ENCODE results near the gene PRMT7.

DNA sequence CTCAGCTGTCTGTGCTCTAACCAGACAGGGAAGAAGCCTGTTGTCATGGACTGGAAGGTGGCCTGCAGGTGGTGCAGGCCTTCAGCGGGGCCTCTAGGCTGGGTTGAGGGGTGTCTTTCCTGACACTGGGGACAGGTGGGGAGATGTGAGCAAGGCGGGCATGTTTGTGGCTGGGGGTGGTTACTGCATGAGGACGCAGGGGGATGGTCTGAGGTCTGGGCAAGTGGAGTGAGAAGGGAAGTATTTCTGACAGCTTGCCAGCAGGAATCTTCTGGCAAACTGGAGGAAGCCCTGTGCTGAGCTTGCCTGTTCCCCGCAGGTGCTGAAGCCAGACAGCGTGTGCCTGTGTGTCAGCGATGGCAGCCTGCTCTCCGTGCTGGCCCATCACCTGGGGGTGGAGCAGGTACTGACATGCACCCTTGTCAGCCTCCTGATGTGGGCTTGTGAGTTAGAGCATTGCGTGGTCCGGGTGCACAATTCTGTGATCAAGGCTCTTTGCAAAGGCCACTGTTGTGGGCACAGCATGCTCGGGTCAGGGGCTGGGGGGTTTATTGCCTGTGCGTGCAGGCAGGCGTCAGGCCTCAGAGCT is 36.2 kb downstream of the PRMT7 start:
- TF ChIP-seq POLR2A (IDR thresholded peaks at IDR 0.05; ENCODE audit: low read depth, low read length) (no peak), TAF1 (IDR thresholded peaks at IDR 0.05; ENCODE audit: borderline replicate concordance, low read depth, low read length) (no peak)
